ENCODE measurements around the gene TRAFD1. TPM values are rescaled to one million over a fixed set of nuclear protein-coding genes. Genes with fewer than 3 reads are reported as not detected.

TRAFD1 gene
- total and polyA plus RNA-seq, 2 of the 13 experiments (the other 11 are each of a cell fraction or from before 2014, with no cell fraction given), result 9.5 to 20.9 TPM

DNA sequence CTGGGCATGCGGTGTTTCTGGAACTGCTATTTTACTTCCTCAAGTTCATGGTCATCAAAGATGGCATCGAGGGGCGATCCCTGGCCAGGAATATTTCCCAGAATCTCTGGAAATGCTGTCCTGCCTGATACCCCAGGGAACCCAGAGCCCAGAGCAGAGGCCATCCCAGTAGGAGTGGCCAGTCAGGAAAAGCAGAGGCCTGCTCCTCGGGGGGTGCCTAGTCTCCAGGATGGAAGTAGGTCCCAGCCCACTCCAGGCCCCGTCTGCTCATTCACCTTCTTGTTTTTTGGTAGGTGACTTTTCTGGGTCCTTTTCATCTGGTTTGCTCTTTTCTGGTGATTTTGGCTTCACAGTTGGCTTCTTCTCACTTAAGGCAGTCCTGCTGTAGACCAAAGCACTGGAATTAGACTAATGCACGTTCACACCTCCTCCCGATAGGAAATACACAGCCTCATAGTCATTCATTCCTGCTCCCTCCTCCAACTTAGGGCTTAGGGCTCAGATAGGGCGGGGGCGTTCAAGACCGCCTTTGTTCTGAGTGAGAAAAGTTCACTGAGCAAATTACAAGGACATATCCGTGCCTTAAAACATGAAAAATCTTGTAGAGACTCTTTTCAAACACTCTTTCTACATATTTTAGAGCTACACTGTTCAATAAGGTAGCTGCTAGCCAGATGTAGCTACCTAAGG, 51.1 kb downstream of the TRAFD1 start (continued):
- TF ChIP-seq, protein P1, sequence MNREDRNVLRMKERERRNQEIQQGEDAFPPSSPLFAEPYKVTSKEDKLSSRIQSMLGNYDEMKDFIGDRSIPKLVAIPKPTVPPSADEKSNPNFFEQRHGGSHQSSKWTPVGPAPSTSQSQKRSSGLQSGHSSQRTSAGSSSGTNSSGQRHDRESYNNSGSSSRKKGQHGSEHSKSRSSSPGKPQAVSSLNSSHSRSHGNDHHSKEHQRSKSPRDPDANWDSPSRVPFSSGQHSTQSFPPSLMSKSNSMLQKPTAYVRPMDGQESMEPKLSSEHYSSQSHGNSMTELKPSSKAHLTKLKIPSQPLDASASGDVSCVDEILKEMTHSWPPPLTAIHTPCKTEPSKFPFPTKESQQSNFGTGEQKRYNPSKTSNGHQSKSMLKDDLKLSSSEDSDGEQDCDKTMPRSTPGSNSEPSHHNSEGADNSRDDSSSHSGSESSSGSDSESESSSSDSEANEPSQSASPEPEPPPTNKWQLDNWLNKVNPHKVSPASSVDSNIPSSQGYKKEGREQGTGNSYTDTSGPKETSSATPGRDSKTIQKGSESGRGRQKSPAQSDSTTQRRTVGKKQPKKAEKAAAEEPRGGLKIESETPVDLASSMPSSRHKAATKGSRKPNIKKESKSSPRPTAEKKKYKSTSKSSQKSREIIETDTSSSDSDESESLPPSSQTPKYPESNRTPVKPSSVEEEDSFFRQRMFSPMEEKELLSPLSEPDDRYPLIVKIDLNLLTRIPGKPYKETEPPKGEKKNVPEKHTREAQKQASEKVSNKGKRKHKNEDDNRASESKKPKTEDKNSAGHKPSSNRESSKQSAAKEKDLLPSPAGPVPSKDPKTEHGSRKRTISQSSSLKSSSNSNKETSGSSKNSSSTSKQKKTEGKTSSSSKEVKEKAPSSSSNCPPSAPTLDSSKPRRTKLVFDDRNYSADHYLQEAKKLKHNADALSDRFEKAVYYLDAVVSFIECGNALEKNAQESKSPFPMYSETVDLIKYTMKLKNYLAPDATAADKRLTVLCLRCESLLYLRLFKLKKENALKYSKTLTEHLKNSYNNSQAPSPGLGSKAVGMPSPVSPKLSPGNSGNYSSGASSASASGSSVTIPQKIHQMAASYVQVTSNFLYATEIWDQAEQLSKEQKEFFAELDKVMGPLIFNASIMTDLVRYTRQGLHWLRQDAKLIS (CRISPR knock-in tag; IDR thresholded peaks at IDR 0.05), result no peak
- TF ChIP-seq ZFP62 (CRISPR knock-in tag; IDR thresholded peaks at IDR 0.05) (no peak), ZNF619 (CRISPR knock-in tag; IDR thresholded peaks at IDR 0.05) (no peak)

DNA sequence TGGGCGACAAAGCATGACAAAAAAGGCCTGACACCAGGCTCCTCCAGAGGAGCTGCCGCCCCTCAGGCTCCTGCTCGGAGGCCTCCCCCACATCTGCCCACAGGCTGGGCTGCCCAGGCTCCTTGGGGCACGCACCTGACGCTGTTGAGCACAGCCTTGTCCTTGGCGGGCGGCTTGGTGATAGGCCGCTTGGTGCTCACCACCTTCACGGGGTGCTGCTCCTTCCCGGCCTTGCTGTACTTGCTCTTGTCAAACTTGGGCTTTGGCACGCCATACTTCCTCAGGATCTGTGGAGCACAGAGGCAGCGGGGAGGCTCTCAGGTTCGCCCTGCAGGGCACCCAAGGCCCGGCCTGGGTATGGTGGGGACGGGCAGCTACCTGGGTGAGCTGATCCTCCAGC, 53.4 kb downstream of the TRAFD1 start:
- Histone ChIP-seq H3K4me3 (replicated peaks in 1 of 3; ENCODE audit: insufficient read depth in 1 of 3, low read depth in 2 of 3, low read length in 3 of 3) (no peak overlapping the region), H3K9me3 (ENCODE audit: low read length) (no peaks in the 10 kb centered on the region), H4K20me1 (ENCODE audit: insufficient read depth, low read length) (no peaks in the 10 kb centered on the region), H3K4me2 (ENCODE audit: low read depth, low read length) (no peak overlapping the region), H3K4me1 (ENCODE audit: insufficient read depth, low read length) (no peaks in the 10 kb centered on the region), H3K27me3 (ENCODE audit: control insufficient read depth in 1 of 2, insufficient read depth in 2 of 2, low read length in 2 of 2) (no peaks in the 10 kb centered on the region), H3K36me3 (replicated peaks in 1 of 2; ENCODE audit: control insufficient read depth in 1 of 2, insufficient read depth in 2 of 2, low read length in 2 of 2) (peaks cover 4 to 17% of the 10 kb centered on the region in 2 experiments; a peak in 4 of 5 replicates), H2AFZ (ENCODE audit: low read length) (no peak overlapping the region), H3K9ac (ENCODE audit: insufficient read depth, low read depth, low read length) (no peak overlapping the region), H3K27ac (ENCODE audit: extremely low read length, insufficient read depth, low read length) (no peak overlapping the region), H3K79me2 (ENCODE audit: insufficient read depth, low read length) (no peaks in the 10 kb centered on the region)
- FAIRE-seq (no peak), DNase-seq (ENCODE audit: low spot score) (no peak), ATAC-seq (no peak)
- no TSS peak for BruUV-seq (replicated peaks)
- ChIA-PET POLR2A (no interaction called here), CTCF (ENCODE audit: low intra/inter-chr PET ratio, low total read pairs) (no interaction called here)
- in situ Hi-C loops (cut with HindIII; ENCODE audit: extremely low pct_ligation_motif_present, low pct_unique_long_range_greater_than_20kb) (no loop called here), intact Hi-C loops (cut with micrococcal nuclease; ENCODE audit: unreplicated experiment) (no loop called here)
- WGBS (ENCODE audit: low lambda C conversion rate), result 100% methylated on average over 1 of the region's 15 CpGs
- TF ChIP-seq NFIB (CRISPR knock-in tag; IDR thresholded peaks at IDR 0.05; ENCODE audit: borderline replicate concordance) (no peak), MIER3 (CRISPR knock-in tag; IDR thresholded peaks at IDR 0.05; ENCODE audit: borderline replicate concordance) (no peak), JUND (CRISPR knock-in tag; IDR thresholded peaks at IDR 0.05) (no peak), ZNF12 (CRISPR knock-in tag; IDR thresholded peaks at IDR 0.05) (no peak), KDM5A (IDR thresholded peaks at IDR 0.05; ENCODE audit: borderline replicate concordance, low read length) (no peak), CENPX (CRISPR knock-in tag; IDR thresholded peaks at IDR 0.05) (no peak)
- TF ChIP-seq, protein P2, sequence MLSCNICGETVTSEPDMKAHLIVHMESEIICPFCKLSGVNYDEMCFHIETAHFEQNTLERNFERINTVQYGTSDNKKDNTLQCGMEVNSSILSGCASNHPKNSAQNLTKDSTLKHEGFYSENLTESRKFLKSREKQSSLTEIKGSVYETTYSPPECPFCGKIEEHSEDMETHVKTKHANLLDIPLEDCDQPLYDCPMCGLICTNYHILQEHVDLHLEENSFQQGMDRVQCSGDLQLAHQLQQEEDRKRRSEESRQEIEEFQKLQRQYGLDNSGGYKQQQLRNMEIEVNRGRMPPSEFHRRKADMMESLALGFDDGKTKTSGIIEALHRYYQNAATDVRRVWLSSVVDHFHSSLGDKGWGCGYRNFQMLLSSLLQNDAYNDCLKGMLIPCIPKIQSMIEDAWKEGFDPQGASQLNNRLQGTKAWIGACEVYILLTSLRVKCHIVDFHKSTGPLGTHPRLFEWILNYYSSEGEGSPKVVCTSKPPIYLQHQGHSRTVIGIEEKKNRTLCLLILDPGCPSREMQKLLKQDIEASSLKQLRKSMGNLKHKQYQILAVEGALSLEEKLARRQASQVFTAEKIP (CRISPR knock-in tag; IDR thresholded peaks at IDR 0.05; ENCODE audit: borderline replicate concordance), result no peak
- TF ChIP-seq, protein P3, sequence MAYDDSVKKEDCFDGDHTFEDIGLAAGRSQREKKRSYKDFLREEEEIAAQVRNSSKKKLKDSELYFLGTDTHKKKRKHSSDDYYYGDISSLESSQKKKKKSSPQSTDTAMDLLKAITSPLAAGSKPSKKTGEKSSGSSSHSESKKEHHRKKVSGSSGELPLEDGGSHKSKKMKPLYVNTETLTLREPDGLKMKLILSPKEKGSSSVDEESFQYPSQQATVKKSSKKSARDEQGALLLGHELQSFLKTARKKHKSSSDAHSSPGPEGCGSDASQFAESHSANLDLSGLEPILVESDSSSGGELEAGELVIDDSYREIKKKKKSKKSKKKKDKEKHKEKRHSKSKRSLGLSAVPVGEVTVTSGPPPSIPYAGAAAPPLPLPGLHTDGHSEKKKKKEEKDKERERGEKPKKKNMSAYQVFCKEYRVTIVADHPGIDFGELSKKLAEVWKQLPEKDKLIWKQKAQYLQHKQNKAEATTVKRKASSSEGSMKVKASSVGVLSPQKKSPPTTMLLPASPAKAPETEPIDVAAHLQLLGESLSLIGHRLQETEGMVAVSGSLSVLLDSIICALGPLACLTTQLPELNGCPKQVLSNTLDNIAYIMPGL (CRISPR knock-in tag; IDR thresholded peaks at IDR 0.05; ENCODE audit: borderline replicate concordance in 1 of 2, low read depth in 1 of 2), result no peak
- TF ChIP-seq, protein P4, sequence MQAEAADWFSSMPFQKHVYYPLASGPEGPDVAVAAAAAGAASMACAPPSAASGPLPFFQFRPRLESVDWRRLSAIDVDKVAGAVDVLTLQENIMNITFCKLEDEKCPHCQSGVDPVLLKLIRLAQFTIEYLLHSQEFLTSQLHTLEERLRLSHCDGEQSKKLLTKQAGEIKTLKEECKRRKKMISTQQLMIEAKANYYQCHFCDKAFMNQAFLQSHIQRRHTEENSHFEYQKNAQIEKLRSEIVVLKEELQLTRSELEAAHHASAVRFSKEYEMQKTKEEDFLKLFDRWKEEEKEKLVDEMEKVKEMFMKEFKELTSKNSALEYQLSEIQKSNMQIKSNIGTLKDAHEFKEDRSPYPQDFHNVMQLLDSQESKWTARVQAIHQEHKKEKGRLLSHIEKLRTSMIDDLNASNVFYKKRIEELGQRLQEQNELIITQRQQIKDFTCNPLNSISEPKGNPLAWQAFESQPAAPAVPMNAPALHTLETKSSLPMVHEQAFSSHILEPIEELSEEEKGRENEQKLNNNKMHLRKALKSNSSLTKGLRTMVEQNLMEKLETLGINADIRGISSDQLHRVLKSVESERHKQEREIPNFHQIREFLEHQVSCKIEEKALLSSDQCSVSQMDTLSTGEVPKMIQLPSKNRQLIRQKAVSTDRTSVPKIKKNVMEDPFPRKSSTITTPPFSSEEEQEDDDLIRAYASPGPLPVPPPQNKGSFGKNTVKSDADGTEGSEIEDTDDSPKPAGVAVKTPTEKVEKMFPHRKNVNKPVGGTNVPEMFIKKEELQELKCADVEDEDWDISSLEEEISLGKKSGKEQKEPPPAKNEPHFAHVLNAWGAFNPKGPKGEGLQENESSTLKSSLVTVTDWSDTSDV (CRISPR knock-in tag; IDR thresholded peaks at IDR 0.05), result no peak
